ENCODE data around the gene DRGX.

Gene DRGX

DNA sequence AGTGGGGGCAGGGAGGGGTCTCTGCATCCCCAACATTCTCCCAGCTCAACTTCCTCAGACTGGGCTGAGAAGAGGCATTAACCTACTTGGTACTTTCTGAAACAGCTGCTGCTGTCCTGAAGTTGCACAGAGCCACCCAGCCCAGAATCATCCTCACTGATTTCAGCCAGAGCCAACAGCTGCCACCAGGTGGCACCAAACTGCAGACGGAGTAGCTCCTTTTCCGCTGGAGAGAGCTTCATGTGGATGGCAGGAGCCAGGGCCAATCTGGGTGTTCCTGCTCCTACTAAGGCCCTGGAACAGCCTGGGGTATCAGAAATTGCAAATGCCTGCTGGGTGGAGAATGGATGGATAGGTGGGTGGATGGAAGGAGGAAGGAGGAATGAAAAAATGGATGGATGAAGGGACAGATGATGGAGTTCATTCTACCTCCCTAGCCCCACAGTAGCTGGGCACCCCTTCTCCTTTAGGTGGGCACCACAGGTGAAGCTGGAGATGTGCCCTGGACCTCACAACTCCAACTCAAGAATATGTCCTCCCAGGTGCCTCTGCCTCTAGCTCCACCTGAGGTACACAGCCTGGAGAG is 11.8 kb upstream of the DRGX start:
- DNase-seq: peak; percentile 17 to 76

DNA sequence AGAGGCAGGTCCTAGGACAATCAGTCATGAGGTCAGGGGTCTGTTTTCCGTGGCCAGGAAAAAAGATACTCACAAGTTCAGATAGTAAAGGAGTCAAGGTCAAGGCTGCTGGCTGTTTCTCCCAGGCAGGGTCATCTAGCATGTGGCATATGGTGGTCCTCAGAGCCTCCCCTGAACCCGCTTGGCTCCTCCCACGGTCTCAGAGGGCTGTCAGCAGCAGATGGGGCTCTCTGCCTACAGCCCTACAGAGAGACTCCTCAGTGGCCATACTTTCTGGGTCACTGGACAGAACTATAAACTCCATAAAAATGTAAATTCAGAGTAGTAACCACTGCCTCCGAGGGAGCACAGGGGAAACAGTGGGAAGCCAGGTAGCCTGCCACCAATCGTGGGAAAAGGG is 11.3 kb upstream of the DRGX start:
- no peak for DNase-seq

DNA sequence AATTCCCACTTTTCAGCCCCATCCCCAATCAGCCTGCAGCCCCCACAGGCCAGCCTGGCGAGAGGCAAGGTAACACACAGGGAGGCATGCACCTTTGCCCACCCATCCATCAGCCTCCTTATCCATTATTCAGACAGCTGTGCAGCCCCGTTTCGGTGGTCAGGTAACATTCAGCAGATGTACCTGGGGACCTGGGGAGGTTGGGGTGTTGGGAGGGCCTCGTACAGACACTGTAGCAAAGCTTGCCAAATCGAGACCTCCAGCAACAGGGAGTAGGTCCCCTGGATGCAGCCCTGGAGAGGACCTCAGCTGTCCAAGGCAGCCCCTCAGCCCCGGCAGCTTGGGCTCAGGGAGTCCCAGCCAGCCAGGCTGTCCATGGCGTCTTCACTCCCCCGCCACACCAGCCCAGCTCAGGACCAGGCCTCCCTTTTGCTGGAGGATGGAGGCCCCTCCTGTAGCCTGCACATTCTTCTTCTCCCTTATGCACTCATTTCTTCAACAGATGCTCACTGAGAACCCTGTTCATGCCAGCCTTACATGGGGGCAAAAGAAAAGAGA is 8.5 kb upstream of the DRGX start:
- no peak for DNase-seq

DNA sequence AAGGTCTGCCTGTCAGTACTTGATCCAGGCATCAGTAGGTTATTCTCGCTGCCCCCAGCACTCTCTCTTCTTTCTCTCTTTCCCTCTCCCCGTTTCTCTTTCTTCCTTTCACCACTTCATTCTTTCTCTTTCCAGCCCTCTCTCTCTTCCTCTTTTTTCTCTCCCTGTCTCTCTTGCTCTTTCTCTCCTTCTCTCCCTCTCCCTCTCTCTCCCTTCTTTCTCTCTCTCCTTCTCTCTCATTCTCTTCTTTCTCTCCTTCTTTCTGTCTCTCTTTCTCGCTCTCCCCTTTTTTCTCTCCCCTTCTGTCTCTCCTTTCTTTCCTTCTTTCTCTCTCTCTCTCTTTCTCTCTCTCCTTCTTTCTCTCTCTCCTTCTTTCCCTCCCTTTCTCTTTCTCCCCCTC is 7.5 kb upstream of the DRGX start:
- DNase-seq: no peak

DNA sequence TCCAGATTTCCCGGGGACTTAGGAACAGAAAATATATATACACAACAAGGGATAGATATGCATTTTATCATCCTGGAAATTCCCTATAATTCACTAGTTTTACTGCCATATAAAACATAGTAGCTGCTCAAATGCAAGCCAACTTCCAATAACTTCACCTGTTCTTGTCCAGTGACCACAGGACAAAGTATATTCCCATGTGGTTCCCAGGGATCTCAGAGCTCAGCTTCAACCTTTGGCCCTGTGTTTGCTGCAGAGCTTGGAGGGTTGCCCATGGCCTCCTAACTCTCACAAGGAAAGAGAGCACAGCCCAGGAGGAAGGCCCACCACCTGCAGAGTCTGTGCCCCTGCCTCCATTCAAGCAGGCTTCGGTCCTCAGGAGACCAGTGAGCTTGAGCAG is 4.5 kb upstream of the DRGX start:
- no peak for DNase-seq

GRCh38 chr10:49398986-49399385 is 3.1 kb upstream of the DRGX start:
- DNase-seq: no peak

GRCh38 chr10:49398000-49398861 is 2.3 kb upstream of the DRGX start:
- DNase-seq: peak in 1 of 2 experiments; percentile 46

DNA sequence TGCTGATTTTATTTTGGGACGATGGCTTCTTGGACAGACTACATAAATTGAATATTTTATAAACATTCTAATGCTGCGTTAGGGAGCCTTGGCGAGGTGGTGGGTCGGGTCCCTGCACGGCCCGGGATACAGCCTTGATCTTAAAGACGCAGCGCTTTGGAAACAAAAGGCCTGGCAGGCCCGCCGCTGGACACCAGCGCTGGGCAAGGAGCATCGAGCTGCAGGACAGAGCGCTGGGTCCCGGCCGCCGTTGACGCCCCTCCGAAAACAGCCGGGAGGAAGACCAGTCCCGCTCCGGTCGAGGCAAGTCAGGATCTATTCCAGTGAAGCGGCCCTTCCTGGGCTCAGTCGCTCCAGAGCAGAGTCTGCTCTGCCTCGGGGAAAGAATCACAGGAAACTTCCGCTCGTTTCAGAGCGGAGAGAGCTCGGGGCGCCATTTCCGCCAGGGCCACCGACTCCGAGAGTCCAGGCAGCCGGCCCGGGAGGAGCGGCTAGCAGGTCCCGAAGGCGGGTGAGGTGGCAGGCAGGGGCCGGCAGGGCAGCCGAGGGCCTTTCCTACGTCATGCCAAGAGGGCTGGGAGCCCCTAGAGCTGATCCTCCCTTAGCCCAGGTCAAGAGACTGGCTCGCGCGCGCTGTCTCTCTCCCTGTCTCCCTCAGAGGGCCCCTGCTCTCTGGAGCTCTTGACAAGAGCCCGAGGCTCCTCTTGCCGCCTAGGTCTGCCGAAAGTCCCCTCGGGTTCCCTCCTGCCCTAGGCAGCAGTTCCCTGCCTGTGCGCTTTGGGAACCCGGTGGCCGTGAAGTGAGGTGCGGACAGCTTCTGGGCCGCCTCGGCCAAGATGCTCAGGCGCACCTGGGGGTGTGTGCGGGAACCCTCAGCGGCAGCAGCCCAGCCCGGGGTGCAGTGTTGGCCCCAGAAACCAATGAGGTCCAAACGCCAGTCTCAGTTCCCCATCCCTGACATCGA is 1.4 kb upstream of the DRGX start:
- DNase-seq: peak in 1 of 2 experiments; percentile 50

GRCh38 chr10:49396666-49396999 is 744 bp upstream of the DRGX start:
- no peak for DNase-seq

GRCh38 chr10:49394933-49395740 is 752 bp downstream of the DRGX start:
- DNase-seq: peak in 1 of 2 experiments; percentile 47

DNA sequence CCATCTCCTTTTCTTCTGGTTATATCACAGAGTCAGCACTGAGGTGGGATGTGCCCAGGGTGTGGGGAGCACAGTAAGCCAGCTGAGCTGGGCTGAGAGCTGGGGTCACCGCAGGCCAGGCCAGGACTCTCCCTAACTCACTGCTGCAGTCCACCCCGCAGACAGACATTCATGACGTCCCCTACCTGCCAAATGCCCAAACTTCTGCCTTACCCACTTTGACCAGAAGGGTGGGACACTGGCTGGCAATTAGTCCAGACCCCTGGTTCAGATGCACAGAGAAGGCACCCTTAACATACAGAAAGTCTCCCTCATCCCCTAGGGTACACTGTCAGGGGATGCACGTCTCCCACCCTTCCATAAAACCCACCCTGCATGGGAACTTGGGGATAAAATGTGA is 2.1 kb downstream of the DRGX start:
- no peak for DNase-seq

DNA sequence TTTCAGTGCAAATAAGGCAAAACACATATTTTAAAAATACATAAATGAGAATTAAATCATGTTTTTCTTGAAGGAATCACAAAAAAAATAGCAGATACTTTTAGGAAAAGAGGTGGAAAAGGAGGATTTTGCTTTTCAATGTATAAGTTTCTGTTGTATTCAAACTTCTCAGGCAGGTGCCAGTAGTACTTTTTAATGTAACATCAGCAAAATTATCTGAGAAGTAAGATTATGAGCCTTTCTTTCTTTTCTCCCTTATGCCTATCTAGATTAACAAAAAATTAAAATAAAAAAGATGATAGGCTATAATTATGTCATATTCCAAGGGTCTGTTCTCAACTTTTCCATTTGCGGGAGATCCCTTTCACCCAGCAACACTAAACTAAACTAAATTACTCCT is 2.6 kb downstream of the DRGX start:
- DNase-seq: no peak

- no peak for DNase-seq
Observed at GRCh38 chr10:49389361-49389933, 6.4 kb downstream of the DRGX start.

DNA sequence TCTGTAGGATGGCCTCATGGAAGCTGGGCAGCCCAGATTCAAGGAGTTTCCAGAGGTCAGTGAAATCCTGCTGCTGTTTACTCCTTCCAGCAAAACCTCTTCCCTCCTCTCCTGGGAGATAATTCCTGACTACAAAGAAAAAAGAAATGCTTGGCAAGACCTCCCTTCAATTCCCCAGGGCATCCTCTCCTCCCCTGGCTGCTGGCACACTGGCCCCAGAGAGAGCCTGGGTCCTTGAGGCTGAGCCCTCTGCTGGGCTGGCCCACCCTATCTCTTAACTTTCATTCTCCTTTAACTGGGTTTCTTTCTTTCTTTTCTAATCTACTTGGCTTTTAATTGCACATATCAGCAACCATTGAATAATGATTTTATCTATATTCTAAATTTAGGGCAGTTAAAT is 7.7 kb downstream of the DRGX start:
- no peak for DNase-seq

DNA sequence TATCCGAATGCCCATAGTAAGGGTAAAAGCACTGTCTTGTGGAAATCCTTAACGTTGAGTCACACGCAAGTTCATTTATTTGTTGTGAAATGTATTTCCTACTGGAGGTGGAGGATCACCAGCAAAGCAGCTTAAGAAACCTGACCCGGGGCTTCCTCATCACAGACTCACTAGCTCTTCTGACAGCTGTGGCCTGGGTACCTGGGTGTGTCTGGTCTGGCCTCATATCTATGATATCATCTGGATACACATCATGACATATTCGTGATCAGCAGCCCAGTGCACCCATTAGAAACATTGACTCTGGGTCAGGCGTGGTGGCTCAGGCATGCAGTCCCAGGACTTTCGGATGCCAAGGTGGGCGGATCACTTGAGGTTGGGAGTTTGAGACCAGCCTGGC is 8.8 kb downstream of the DRGX start:
- DNase-seq: no peak

DNA sequence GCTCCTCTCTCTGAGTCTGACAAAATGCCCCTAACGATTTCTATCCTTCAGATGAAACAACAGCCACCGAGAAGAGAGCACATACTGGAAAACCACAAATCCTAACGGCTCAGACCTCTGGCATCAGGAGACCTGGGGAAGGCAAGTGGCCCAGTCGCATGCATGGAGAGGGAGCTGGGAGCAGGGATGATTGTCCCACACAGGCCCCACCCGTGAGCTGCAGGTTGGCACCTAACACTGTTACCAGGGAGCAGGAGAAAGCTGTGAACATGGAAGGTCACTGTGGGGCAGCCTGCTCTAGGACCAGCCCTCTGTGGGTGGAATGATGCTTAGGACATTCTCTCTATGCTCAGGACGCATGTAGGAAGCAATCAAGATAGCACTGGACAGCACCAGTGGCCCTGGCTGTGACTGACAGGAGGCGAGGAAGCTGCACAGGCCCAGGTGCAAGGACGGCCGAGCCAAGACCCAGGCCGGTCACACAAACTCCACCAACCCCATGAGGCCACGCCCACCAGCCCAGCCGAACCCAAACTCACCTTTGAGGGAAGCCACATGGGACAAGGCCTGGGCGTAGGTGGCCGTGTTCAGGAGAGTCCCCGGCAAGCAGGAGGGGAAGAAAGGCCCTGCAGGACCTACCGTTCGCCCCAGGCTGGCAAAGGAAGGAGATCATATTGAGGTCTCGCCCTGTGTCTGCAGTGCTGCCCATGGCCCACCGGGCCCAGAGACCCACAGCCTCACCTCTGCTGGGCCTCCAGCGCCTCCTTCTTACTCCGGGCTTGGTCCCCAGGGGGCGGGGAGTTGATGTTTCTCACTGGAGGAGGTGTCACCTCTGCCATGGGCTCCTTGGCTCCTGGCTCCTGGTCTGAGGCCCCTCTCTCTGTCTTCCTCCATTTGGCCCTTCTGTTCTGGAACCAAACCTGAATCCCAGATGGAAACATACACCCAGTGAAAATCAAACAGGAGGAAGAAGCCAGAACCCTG is 9.7 kb downstream of the DRGX start:
- no peak for DNase-seq

DNA sequence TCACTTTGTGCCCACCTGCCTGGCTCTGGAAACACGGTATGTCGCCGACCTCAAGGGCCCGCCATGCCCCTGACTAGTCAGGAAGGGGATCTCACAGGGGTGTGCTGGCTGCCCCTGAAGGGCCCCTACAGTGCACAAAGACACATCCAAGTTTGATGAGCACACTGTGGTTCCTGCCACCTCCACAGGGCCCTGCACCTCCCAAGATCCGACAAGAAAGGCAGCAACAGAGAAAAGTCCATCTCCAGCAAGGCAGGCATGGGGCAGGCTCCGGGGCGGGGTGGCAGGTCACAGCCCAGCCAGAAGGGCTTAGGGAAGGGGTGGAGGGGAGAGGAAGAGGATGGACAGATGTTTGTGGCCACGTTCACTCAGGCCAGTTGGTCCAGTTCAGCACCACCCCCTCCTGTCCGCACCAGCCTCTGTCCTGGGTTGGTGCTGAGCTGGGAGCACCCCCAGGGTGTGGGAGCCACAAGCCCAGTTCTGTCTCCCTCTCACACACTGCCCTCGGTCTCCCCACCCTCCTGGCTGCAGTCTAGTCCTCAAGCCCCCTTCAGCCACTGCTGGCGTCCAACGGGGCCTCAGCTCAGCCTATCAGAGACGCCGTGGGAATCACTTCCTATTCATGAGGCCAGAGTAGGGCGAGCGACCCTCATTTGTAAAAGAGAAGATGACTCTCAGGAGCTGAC is 11.5 kb downstream of the DRGX start:
- DNase-seq: no peak

DNA sequence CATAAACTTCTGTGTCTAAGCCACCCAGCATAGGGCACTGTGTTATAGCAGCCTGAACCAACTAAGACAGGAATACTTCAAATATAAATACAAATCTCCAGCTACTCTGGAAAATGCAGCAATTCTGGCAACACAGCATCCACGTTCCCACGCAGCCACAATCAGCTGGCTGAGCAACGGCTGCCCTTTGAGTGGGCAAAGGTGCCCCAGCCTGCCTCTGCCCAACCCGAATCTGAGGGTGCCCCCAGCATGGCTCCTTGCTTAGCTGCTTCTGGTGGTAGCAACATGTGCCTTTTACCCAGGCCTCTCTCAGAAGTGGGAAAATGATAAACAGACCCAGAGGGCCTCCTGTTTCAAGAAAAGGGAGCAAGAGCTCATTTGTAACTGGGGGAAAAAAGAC is 12.0 kb downstream of the DRGX start:
- no peak for DNase-seq

- no peak for DNase-seq
Observed at GRCh38 chr10:49382826-49383225, 13.1 kb downstream of the DRGX start.

DNA sequence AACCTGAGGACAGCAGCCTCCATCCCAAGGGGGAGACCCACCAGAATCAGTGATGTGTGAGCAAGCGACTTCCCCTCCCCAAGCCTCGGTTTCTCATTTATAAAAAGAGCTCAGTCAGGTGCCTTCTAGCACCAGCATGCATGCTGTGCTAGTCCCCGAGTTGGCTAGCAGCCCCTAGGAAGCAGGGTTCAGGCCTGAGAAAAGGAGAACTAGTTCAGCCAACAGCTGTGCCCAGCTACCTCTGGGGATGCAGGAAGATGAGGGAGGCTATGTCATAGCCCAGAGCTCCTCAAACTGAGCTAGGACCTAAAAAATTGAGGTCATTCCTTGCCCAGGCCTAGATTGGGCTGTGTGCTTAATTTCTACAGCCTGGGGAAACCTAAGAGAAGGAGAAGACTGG is 13.7 kb downstream of the DRGX start:
- no peak for DNase-seq
